ENCODE measurements around the gene SPTA1.

SPTA1 gene

GRCh38 chr1:158652721-158653334 lies 33.7 kb downstream of the SPTA1 start:
- no peaks in the 10 kb centered on the region for H3K9me3 ChIP-seq (ENCODE audit: low read length)
- no peaks in the 10 kb centered on the region for H3K79me2 ChIP-seq (ENCODE audit: insufficient read depth, low read length)
- H3K9ac ChIP-seq (ENCODE audit: low read length): no peak overlapping the region
- H3F3A ChIP-seq (ENCODE audit: insufficient read depth, low read length): no peaks in the 10 kb centered on the region
- H3K27ac ChIP-seq (ENCODE audit: low read depth, low read length, poor library complexity, severe bottlenecking): no peak overlapping the region
- TF ChIP-seq EZH2 (IDR thresholded peaks at IDR 0.05; ENCODE audit: borderline replicate concordance, low read length): no peak
- TF ChIP-seq CTCF (IDR thresholded peaks at IDR 0.05; ENCODE audit: low read length): no peak
- no peak overlapping the region for H3K4me3 ChIP-seq (ENCODE audit: low read depth, low read length, poor library complexity, severe bottlenecking)
- no peaks in the 10 kb centered on the region for H3K36me3 ChIP-seq (ENCODE audit: insufficient read depth, low read length)
- H3K4me1 ChIP-seq (ENCODE audit: insufficient read depth, low read length, severe bottlenecking): no peaks in the 10 kb centered on the region
- no peaks in the 10 kb centered on the region for H4K20me1 ChIP-seq (ENCODE audit: insufficient read depth, low read length)
- no peak overlapping the region for H3K4me2 ChIP-seq (ENCODE audit: low read length)
- H3K9me2 ChIP-seq (ENCODE audit: low read depth, low read length): no peaks in the 10 kb centered on the region
- H3K27me3 ChIP-seq (ENCODE audit: insufficient read depth, low read length): no peaks in the 10 kb centered on the region
- no peak overlapping the region for H2AFZ ChIP-seq (ENCODE audit: low read length)

DNA sequence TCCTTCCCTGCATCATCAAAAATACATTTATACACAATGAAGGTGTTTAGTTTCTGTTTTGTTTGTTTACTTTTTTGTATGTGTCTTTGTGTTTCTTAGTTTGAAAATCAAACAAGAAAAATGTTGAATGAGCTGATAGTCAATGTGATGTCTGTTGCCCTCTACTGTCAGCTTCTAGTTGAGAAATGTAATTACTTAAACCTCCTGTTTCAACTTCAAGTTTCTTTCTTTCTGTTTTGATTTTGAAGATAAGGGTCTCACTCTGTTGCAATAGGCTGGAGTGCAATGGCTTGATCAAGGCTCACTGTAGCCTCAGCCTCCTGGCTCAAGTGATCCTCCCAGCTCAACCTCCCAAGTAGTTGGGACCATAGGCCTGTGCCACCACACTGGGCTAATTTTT lies 37.5 kb downstream of the SPTA1 start:
- H3K4me3 ChIP-seq (ENCODE audit: low read depth, low read length, poor library complexity, severe bottlenecking): no peak overlapping the region
- H3F3A ChIP-seq (ENCODE audit: insufficient read depth, low read length): no peaks in the 10 kb centered on the region
- H3K27ac ChIP-seq (ENCODE audit: low read depth, low read length, poor library complexity, severe bottlenecking): no peak overlapping the region
- H3K27me3 ChIP-seq (ENCODE audit: insufficient read depth, low read length): no peaks in the 10 kb centered on the region
- TF ChIP-seq EZH2 (IDR thresholded peaks at IDR 0.05; ENCODE audit: borderline replicate concordance, low read length): no peak
- peak; percentile 13; the same call in 1 of the 2 replicates for TF ChIP-seq CTCF (IDR thresholded peaks at IDR 0.05; ENCODE audit: low read length)
- no peak overlapping the region for H3K4me2 ChIP-seq (ENCODE audit: low read length)
- no peak overlapping the region for H2AFZ ChIP-seq (ENCODE audit: low read length)
- H3K4me1 ChIP-seq (ENCODE audit: insufficient read depth, low read length, severe bottlenecking): no peaks in the 10 kb centered on the region
- H3K79me2 ChIP-seq (ENCODE audit: insufficient read depth, low read length): no peaks in the 10 kb centered on the region
- no peak overlapping the region for H3K9ac ChIP-seq (ENCODE audit: low read length)
- no peaks in the 10 kb centered on the region for H4K20me1 ChIP-seq (ENCODE audit: insufficient read depth, low read length)
- no peaks in the 10 kb centered on the region for H3K36me3 ChIP-seq (ENCODE audit: insufficient read depth, low read length)
- no peaks in the 10 kb centered on the region for H3K9me2 ChIP-seq (ENCODE audit: low read depth, low read length)
- no peaks in the 10 kb centered on the region for H3K9me3 ChIP-seq (ENCODE audit: low read length)

- Histone ChIP-seq H2AFZ (ENCODE audit: low read length) (no peak overlapping the region), H3K4me3 (ENCODE audit: low read depth, low read length, poor library complexity, severe bottlenecking) (no peak overlapping the region), H3K27ac (ENCODE audit: low read depth, low read length, poor library complexity, severe bottlenecking) (no peak overlapping the region), H3K79me2 (ENCODE audit: insufficient read depth, low read length) (no peaks in the 10 kb centered on the region), H3K9me3 (ENCODE audit: low read length) (no peaks in the 10 kb centered on the region), H4K20me1 (ENCODE audit: insufficient read depth, low read length) (no peaks in the 10 kb centered on the region), H3F3A (ENCODE audit: insufficient read depth, low read length) (no peaks in the 10 kb centered on the region), H3K4me2 (ENCODE audit: low read length) (no peak overlapping the region), H3K9ac (ENCODE audit: low read length) (no peak overlapping the region), H3K4me1 (ENCODE audit: insufficient read depth, low read length, severe bottlenecking) (no peaks in the 10 kb centered on the region), H3K27me3 (ENCODE audit: insufficient read depth, low read length) (no peaks in the 10 kb centered on the region), H3K9me2 (ENCODE audit: low read depth, low read length) (no peaks in the 10 kb centered on the region), H3K36me3 (ENCODE audit: insufficient read depth, low read length) (no peaks in the 10 kb centered on the region)
- TF ChIP-seq EZH2 (IDR thresholded peaks at IDR 0.05; ENCODE audit: borderline replicate concordance, low read length) (no peak), CTCF (IDR thresholded peaks at IDR 0.05; ENCODE audit: low read length) (no peak)
Measured at GRCh38 chr1:158646465-158646864, 40.0 kb downstream of the SPTA1 start.
